Neural cell (in vitro differentiated cells): ENCODE measurements around the gene PRKCA. TPM values are rescaled to one million over a fixed set of nuclear protein-coding genes. Genes with fewer than 3 reads are reported as not detected.

Experiments
- H2AFZ ChIP-seq: fragments of 200-600, 300-800 bp; sonication (generic), shearing (Covaris generic); 2 replicates; pipeline ENCODE4 v1.6.0; 2014; ENCODE audit warnings: low read depth, mild to moderate bottlenecking, antibody characterized with exemption, low read length, moderate library complexity
- H3F3A ChIP-seq: fragments of 200-600 bp; shearing (Covaris generic); 2 replicates; pipeline ENCODE4 v1.6.1; 2016; ENCODE audit warnings: mild to moderate bottlenecking, moderate library complexity, mixed read lengths, antibody characterized with exemption, low read length; ENCODE audit not compliant: insufficient read depth, poor library complexity, severe bottlenecking
- H3K27ac ChIP-seq: fragments of 200-600, 300-800 bp; sonication (generic), shearing (Covaris generic); 2 replicates; pipeline ENCODE4 v1.5.1; 2014; ENCODE audit warnings: mild to moderate bottlenecking, low read length, moderate library complexity
- H3K27me3 ChIP-seq: fragments of 300-800, 200-600 bp; sonication (generic), shearing (Covaris generic); 2 replicates; pipeline ENCODE4 v1.6.0; 2014; ENCODE audit warnings: mild to moderate bottlenecking, low read depth, low read length, moderate library complexity; ENCODE audit not compliant: insufficient read depth
- H3K36me3 ChIP-seq: fragments of 300-800, 200-600 bp; sonication (generic), shearing (Covaris generic); 2 replicates; pipeline ENCODE4 v1.5.1; 2014; ENCODE audit warnings: mild to moderate bottlenecking, antibody characterized with exemption, low read length, moderate library complexity; ENCODE audit not compliant: insufficient read depth
- H3K4me2 ChIP-seq: fragments of 300-800, 200-600 bp; sonication (generic), shearing (Covaris generic); 2 replicates; pipeline ENCODE4 v1.6.0; 2014; ENCODE audit warnings: mild to moderate bottlenecking, low read length
- H3K4me3 ChIP-seq: fragments of 300-800, 200-600 bp; sonication (generic), shearing (Covaris generic); 2 replicates; pipeline ENCODE4 v1.5.1; 2014; ENCODE audit warnings: mild to moderate bottlenecking, low read length, moderate library complexity
- H3K79me2 ChIP-seq: fragments of 200-600 bp; shearing (Covaris generic); replicated peaks from 2 replicates; pipeline ENCODE4 v1.6.0; 2014; ENCODE audit warnings: mild to moderate bottlenecking, low read length, moderate library complexity; ENCODE audit not compliant: insufficient read depth
- H3K9ac ChIP-seq: fragments of 300-800, 200-600 bp; sonication (generic), shearing (Covaris generic); 2 replicates; pipeline ENCODE4 v1.6.1; 2016; ENCODE audit warnings: mild to moderate bottlenecking, low read length, mixed read lengths
- H3K9me2 ChIP-seq: fragments of 200-600 bp; shearing (Covaris generic); 2 replicates; pipeline ENCODE4 v1.6.1; 2016; ENCODE audit warnings: mild to moderate bottlenecking, low read length, mixed read lengths; ENCODE audit not compliant: insufficient read depth
- H3K9me3 ChIP-seq: fragments of 200-600, 300-800 bp; sonication (generic), shearing (Covaris generic); 2 replicates; pipeline ENCODE4 v1.6.1; 2016; ENCODE audit warnings: mild to moderate bottlenecking, mixed run types, low read length, moderate library complexity, mixed read lengths
- H4K20me1 ChIP-seq: fragments of 200-600 bp; shearing (Covaris generic); 2 replicates; pipeline ENCODE4 v1.6.1; 2016; ENCODE audit warnings: mild to moderate bottlenecking, mixed run types; ENCODE audit not compliant: insufficient read depth
- EP300 ChIP-seq: fragments of 450-650 bp; conservative IDR thresholded peaks from 2 replicates; pipeline ENCODE4 v1.6.1; 2014; ENCODE audit warnings: antibody characterized with exemption, mild to moderate bottlenecking, moderate library complexity; ENCODE audit not compliant: poor library complexity, severe bottlenecking
- EZH2 ChIP-seq: fragments of 200-600, 300-800 bp; shearing (Covaris generic), sonication (generic); IDR thresholded peaks from 2 replicates; pipeline ENCODE4 v1.6.1; 2014; ENCODE audit warnings: antibody characterized with exemption, low read length, borderline replicate concordance, mild to moderate bottlenecking; ENCODE audit not compliant: insufficient read depth, poor library complexity, severe bottlenecking
- MXI1 ChIP-seq: fragments of 450-650 bp; conservative IDR thresholded peaks from 2 replicates; pipeline ENCODE4 v1.6.1; 2014; ENCODE audit warnings: antibody characterized with exemption, mild to moderate bottlenecking; ENCODE audit not compliant: poor library complexity, severe bottlenecking
- POLR2AphosphoS5 ChIP-seq: IDR thresholded peaks from 2 replicates; pipeline ENCODE4 v1.6.1; 2012
- RAD21 ChIP-seq: fragments of 450-650 bp; conservative IDR thresholded peaks from 2 replicates; pipeline ENCODE4 v1.6.1; 2014; ENCODE audit warnings: antibody characterized with exemption, mild to moderate bottlenecking, moderate library complexity
- REST ChIP-seq: IDR thresholded peaks from 2 replicates; pipeline ENCODE4 v1.6.1; 2012; ENCODE audit warnings: borderline replicate concordance
- SMC3 ChIP-seq: fragments of 450-650 bp; conservative IDR thresholded peaks from 2 replicates; pipeline ENCODE4 v1.6.1; 2014; ENCODE audit warnings: antibody characterized with exemption, mild to moderate bottlenecking, moderate library complexity; ENCODE audit not compliant: poor library complexity
- TAF1 ChIP-seq: IDR thresholded peaks from 2 replicates; pipeline ENCODE4 v1.6.1; 2012; ENCODE audit warnings: low read depth
- polyA plus RNA-seq: library from polyadenylated mRNA; depleted of rRNA; stranded (reverse); fragments of >200 nt; gene quantifications from 2 replicates; pipeline ENCODE4 v1.2.3, GENCODE V29; 2014
- TF ChIP-seq, protein P1 (sequence below): fragments of 450-650 bp; IDR thresholded peaks from 2 replicates; pipeline ENCODE4 v1.5.1; 2014; ENCODE audit warnings: antibody characterized with exemption, mild to moderate bottlenecking, moderate library complexity; ENCODE audit not compliant: poor library complexity, severe bottlenecking

The PRKCA gene
- polyA plus RNA-seq, 1 donor from 2014 or later = 5.9 TPM

DNA sequence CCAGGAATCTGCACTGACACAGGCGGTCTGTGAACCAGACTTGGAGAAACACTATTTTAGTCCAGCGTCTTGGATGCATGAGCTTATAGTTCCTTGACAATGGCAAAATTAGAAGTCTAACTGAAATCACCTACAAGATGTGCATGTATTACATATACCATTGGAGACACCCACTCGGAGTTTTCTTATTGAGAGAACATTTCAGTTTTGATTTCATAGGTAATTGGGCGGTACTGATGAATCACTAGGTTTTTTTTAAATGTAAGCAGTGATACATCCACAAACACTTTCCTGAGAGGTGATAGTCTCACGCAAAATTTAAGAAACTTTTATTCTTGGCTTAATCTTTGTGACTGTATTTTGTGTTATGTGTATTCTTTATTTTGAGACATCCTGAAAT lies 69.8 kb downstream of the PRKCA start:
- TF ChIP-seq SMC3 (no peak), POLR2AphosphoS5 (no peak), RAD21 (no peak), MXI1 (no peak), TAF1 (no peak), EP300 (no peak), REST (no peak), EZH2 (no peak)
- TF ChIP-seq, protein P1, sequence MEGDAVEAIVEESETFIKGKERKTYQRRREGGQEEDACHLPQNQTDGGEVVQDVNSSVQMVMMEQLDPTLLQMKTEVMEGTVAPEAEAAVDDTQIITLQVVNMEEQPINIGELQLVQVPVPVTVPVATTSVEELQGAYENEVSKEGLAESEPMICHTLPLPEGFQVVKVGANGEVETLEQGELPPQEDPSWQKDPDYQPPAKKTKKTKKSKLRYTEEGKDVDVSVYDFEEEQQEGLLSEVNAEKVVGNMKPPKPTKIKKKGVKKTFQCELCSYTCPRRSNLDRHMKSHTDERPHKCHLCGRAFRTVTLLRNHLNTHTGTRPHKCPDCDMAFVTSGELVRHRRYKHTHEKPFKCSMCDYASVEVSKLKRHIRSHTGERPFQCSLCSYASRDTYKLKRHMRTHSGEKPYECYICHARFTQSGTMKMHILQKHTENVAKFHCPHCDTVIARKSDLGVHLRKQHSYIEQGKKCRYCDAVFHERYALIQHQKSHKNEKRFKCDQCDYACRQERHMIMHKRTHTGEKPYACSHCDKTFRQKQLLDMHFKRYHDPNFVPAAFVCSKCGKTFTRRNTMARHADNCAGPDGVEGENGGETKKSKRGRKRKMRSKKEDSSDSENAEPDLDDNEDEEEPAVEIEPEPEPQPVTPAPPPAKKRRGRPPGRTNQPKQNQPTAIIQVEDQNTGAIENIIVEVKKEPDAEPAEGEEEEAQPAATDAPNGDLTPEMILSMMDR = no peak
- H3K9ac ChIP-seq = no peak overlapping the region
- no peaks in the 10 kb centered on the region for H3K9me3 ChIP-seq
- peaks cover 19% of the 10 kb centered on the region for H3K27me3 ChIP-seq
- H3K27ac ChIP-seq = no peak overlapping the region
- H4K20me1 ChIP-seq = no peaks in the 10 kb centered on the region
- no peaks in the 10 kb centered on the region for H3F3A ChIP-seq
- H3K36me3 ChIP-seq = no peaks in the 10 kb centered on the region
- no peak overlapping the region for H3K4me2 ChIP-seq
- H3K79me2 ChIP-seq = no peaks in the 10 kb centered on the region
- no peaks in the 10 kb centered on the region for H3K9me2 ChIP-seq
- no peak overlapping the region for H2AFZ ChIP-seq
- no peak overlapping the region for H3K4me3 ChIP-seq

- Histone ChIP-seq H3F3A (no peaks in the 10 kb centered on the region), H3K27me3 (peaks cover 11% of the 10 kb centered on the region), H3K4me2 (no peak overlapping the region), H3K79me2 (no peaks in the 10 kb centered on the region), H3K9me2 (no peaks in the 10 kb centered on the region), H3K36me3 (no peaks in the 10 kb centered on the region), H3K27ac (no peak overlapping the region), H3K4me3 (no peak overlapping the region), H2AFZ (no peak overlapping the region), H4K20me1 (no peaks in the 10 kb centered on the region), H3K9ac (no peak overlapping the region), H3K9me3 (no peaks in the 10 kb centered on the region)
- TF ChIP-seq TAF1 = no peak
- TF ChIP-seq EP300 = no peak
- TF ChIP-seq REST = no peak
- no peak for TF ChIP-seq EZH2
- no peak for TF ChIP-seq SMC3
- TF ChIP-seq MXI1 = no peak
- TF ChIP-seq POLR2AphosphoS5 = no peak
- TF ChIP-seq, protein P1 = no peak
- no peak for TF ChIP-seq RAD21
Measured at GRCh38 chr17:66373079-66373478, 70.7 kb downstream of the PRKCA start.
